ENCODE measurements around the gene NENF.
"Not testable (repeated sequence)": the region's sequence is repeated elsewhere in the genome, so short reads cannot be mapped to it uniquely, and the experiment has no call there.

Gene NENF

GRCh38 chr1:212461916-212462660 lies 29.4 kb downstream of the NENF start:
- no peak for DNase-seq

GRCh38 chr1:212463565-212464285 lies 31.0 kb downstream of the NENF start:
- no peak for DNase-seq

GRCh38 chr1:212465311-212465710 lies 32.6 kb downstream of the NENF start:
- no peak for DNase-seq

GRCh38 chr1:212466437-212466836 lies 33.7 kb downstream of the NENF start:
- no peak for DNase-seq

GRCh38 chr1:212466898-212467650 lies 34.4 kb downstream of the NENF start:
- DNase-seq, result no peak

GRCh38 chr1:212467843-212468482 lies 35.2 kb downstream of the NENF start:
- no peak for DNase-seq

GRCh38 chr1:212470059-212470458 lies 37.3 kb downstream of the NENF start:
- no peak for DNase-seq

- no peak for DNase-seq
Observed at GRCh38 chr1:212471286-212471685, 38.6 kb downstream of the NENF start.

GRCh38 chr1:212471891-212472675 lies 39.4 kb downstream of the NENF start:
- DNase-seq, result no peak

- no peak for DNase-seq
Observed at GRCh38 chr1:212473729-212474128, 41.0 kb downstream of the NENF start.

GRCh38 chr1:212475151-212475550 lies 42.4 kb downstream of the NENF start:
- no peak for DNase-seq

- DNase-seq, result not testable (repeated sequence)
Observed at GRCh38 chr1:212475831-212476230, 43.1 kb downstream of the NENF start.

GRCh38 chr1:212477014-212477679 lies 44.4 kb downstream of the NENF start:
- peak; percentile 89 for DNase-seq

- no peak for DNase-seq
Observed at GRCh38 chr1:212477680-212478466, 45.2 kb downstream of the NENF start.

GRCh38 chr1:212478467-212479025 lies 45.8 kb downstream of the NENF start:
- no peak for DNase-seq

- DNase-seq, result no peak
Observed at GRCh38 chr1:212479188-212479587, 46.5 kb downstream of the NENF start.

GRCh38 chr1:212480711-212481437 lies 48.2 kb downstream of the NENF start:
- not testable (repeated sequence) for DNase-seq

- DNase-seq, result no peak
Observed at GRCh38 chr1:212481438-212481767, 48.7 kb downstream of the NENF start.

- DNase-seq, result no peak
Observed at GRCh38 chr1:212482006-212482636, 49.4 kb downstream of the NENF start.

All from activated CD4-positive, alpha-beta T cell treated with anti-CD3 and anti-CD28 coated beads, Interleukin-10, Interleukin-2, amounts not matched to agents 100 ng/mL and 50 ng/mL, durations not matched to agents 16 hours and 8 hours (primary cell).